Endothelial cell (in vitro differentiated cells): ENCODE results near the gene IL1A. TPM values are rescaled to one million over a fixed set of nuclear protein-coding genes. Genes with fewer than 3 reads are reported as not detected.

ENCODE experiments used
- DNase-seq: peaks from one replicate; pipeline ENCODE4 v3.0.0; 2021; ENCODE audit warnings: low spot score
- H3K27ac Mint-ChIP-seq: one replicate; pipeline ENCODE4 v1.8.0; 2021; ENCODE audit warnings: mixed read lengths, inconsistent platforms; ENCODE audit not compliant: unreplicated experiment
- H3K27me3 Mint-ChIP-seq: one replicate; pipeline ENCODE4 v1.8.0; 2021; ENCODE audit warnings: mild to moderate bottlenecking, moderate library complexity, mixed read lengths, inconsistent platforms; ENCODE audit not compliant: unreplicated experiment
- H3K36me3 Mint-ChIP-seq: one replicate; pipeline ENCODE4 v1.8.0; 2021; ENCODE audit warnings: mild to moderate bottlenecking, low read depth, mixed read lengths, inconsistent platforms; ENCODE audit not compliant: unreplicated experiment
- H3K4me1 Mint-ChIP-seq: one replicate; pipeline ENCODE4 v1.8.0; 2021; ENCODE audit warnings: mild to moderate bottlenecking, mixed read lengths, inconsistent platforms; ENCODE audit not compliant: unreplicated experiment
- H3K4me3 Mint-ChIP-seq: one replicate; pipeline ENCODE4 v1.8.0; 2021; ENCODE audit warnings: mild to moderate bottlenecking, mixed read lengths, inconsistent platforms; ENCODE audit not compliant: unreplicated experiment
- H3K9me3 Mint-ChIP-seq: one replicate; pipeline ENCODE4 v1.8.0; 2021; ENCODE audit warnings: mixed read lengths, inconsistent platforms; ENCODE audit not compliant: unreplicated experiment
- total RNA-seq: library from RNA; stranded (reverse); fragmentation: NEBNext Ultra II Directional; extraction: Animal tissue kit (Norgen Biotek cat#: 25700); gene quantifications from one replicate; pipeline ENCODE4 v1.2.1, GENCODE V29; 2021; ENCODE audit not compliant: unreplicated experiment
- TF ChIP-seq, protein P1 (sequence below): fragments of 200-600 bp; sonication (generic); IDR thresholded peaks from one replicate; pipeline ENCODE4 v1.5.0; 2021; ENCODE audit warnings: antibody characterized with exemption; ENCODE audit not compliant: unreplicated experiment

Gene IL1A
- total RNA-seq, 1 donor from 2014 or later: 0.26 TPM

GRCh38 chr2:112796486-112796885 is 12.2 kb upstream of the IL1A start:
- H3K4me3 Mint-ChIP-seq: no peak overlapping the region
- H3K27me3 Mint-ChIP-seq: no peaks in the 10 kb centered on the region
- TF ChIP-seq, protein P1, sequence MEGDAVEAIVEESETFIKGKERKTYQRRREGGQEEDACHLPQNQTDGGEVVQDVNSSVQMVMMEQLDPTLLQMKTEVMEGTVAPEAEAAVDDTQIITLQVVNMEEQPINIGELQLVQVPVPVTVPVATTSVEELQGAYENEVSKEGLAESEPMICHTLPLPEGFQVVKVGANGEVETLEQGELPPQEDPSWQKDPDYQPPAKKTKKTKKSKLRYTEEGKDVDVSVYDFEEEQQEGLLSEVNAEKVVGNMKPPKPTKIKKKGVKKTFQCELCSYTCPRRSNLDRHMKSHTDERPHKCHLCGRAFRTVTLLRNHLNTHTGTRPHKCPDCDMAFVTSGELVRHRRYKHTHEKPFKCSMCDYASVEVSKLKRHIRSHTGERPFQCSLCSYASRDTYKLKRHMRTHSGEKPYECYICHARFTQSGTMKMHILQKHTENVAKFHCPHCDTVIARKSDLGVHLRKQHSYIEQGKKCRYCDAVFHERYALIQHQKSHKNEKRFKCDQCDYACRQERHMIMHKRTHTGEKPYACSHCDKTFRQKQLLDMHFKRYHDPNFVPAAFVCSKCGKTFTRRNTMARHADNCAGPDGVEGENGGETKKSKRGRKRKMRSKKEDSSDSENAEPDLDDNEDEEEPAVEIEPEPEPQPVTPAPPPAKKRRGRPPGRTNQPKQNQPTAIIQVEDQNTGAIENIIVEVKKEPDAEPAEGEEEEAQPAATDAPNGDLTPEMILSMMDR: no peak
- no peaks in the 10 kb centered on the region for H3K9me3 Mint-ChIP-seq
- peaks cover 17% of the 10 kb centered on the region for H3K4me1 Mint-ChIP-seq
- no peak overlapping the region for H3K27ac Mint-ChIP-seq
- no peak for DNase-seq
- peaks cover 13% of the 10 kb centered on the region for H3K36me3 Mint-ChIP-seq

GRCh38 chr2:112795774-112796173 is 11.5 kb upstream of the IL1A start:
- TF ChIP-seq, protein P1: no peak
- Mint-ChIP-seq H3K4me1 (peaks cover 17% of the 10 kb centered on the region), H3K36me3 (peaks cover 13% of the 10 kb centered on the region), H3K4me3 (no peak overlapping the region), H3K9me3 (no peaks in the 10 kb centered on the region), H3K27me3 (no peaks in the 10 kb centered on the region), H3K27ac (no peak overlapping the region)
- DNase-seq: no peak

GRCh38 chr2:112794841-112795240 is 10.5 kb upstream of the IL1A start:
- Mint-ChIP-seq H3K9me3 (no peaks in the 10 kb centered on the region), H3K4me3 (no peak overlapping the region), H3K36me3 (peaks cover 13% of the 10 kb centered on the region), H3K4me1 (peaks cover 17% of the 10 kb centered on the region), H3K27ac (no peak overlapping the region), H3K27me3 (no peaks in the 10 kb centered on the region)
- no peak for DNase-seq
- TF ChIP-seq, protein P1: no peak

- no peaks in the 10 kb centered on the region for H3K9me3 Mint-ChIP-seq
- no peak overlapping the region for H3K4me3 Mint-ChIP-seq
- no peaks in the 10 kb centered on the region for H3K27me3 Mint-ChIP-seq
- H3K27ac Mint-ChIP-seq: no peak overlapping the region
- H3K4me1 Mint-ChIP-seq: peaks cover 12% of the 10 kb centered on the region
- no peak for DNase-seq
- TF ChIP-seq, protein P1: no peak
- H3K36me3 Mint-ChIP-seq: peaks cover 13% of the 10 kb centered on the region
Measured at GRCh38 chr2:112794131-112794733, 9.9 kb upstream of the IL1A start.

GRCh38 chr2:112793449-112793978 is 9.2 kb upstream of the IL1A start:
- DNase-seq: no peak
- TF ChIP-seq, protein P1: no peak
- H3K36me3 Mint-ChIP-seq: peaks cover 13% of the 10 kb centered on the region
- H3K27me3 Mint-ChIP-seq: no peaks in the 10 kb centered on the region
- no peak overlapping the region for H3K4me3 Mint-ChIP-seq
- H3K27ac Mint-ChIP-seq: no peak overlapping the region
- peaks cover 8% of the 10 kb centered on the region for H3K4me1 Mint-ChIP-seq
- H3K9me3 Mint-ChIP-seq: no peaks in the 10 kb centered on the region
